SK-N-SH (cell line): ENCODE data around the gene PIK3R2. TPM values are rescaled to one million over a fixed set of nuclear protein-coding genes. Genes with fewer than 3 reads are reported as not detected.

Experiments used
- CTCF ChIA-PET: fragments of 300-600, 350-600 bp; formaldehyde crosslinking; extraction: SDS; loops from one replicate; lab custom pipeline; 2021; lab: Yijun Ruan, JAX
- POLR2A ChIA-PET: fragments of 350-600 bp; sonication (Branson Sonifier 250); formaldehyde crosslinking; extraction: SDS; loops from one replicate; lab custom pipeline; 2020; ENCODE audit warnings: antibody characterized with exemption, inconsistent platforms; lab: Yijun Ruan, JAX
- DNase-seq: peaks from one replicate; pipeline ENCODE4 v3.0.0; 2012
- H2AFZ ChIP-seq: fragments of 200-600 bp; sonication (generic); 2 replicates; pipeline ENCODE4 v1.8.1; 2016; ENCODE audit warnings: antibody characterized with exemption, mild to moderate bottlenecking, low read depth
- H3F3A ChIP-seq: fragments of 200-600 bp; sonication (generic); replicated peaks from 2 replicates; pipeline ENCODE3; 2016; ENCODE audit warnings: antibody characterized with exemption, mild to moderate bottlenecking; ENCODE audit not compliant: insufficient read depth
- H3K27ac ChIP-seq, 2 experiments: fragments of 200-500 bp in 1 of 2; fragments of 200-600 bp in 1 of 2; sonication (Bioruptor generic) in 1 of 2; sonication (generic), shearing (Covaris generic) in 1 of 2; 2 replicates each; pipeline versions ENCODE4 v1.5.1 to v1.6.1; 2014 to 2016; ENCODE audit warnings: low read depth in 2 of 2, inconsistent platforms in 1 of 2, low read length in 1 of 2, mild to moderate bottlenecking in 1 of 2, mixed read lengths in 1 of 2
- H3K27me3 ChIP-seq: fragments of 200-600 bp; sonication (generic), shearing (Covaris generic); 2 replicates; pipeline ENCODE4 v1.6.1; 2016; ENCODE audit warnings: mixed run types; ENCODE audit not compliant: insufficient read depth
- H3K36me3 ChIP-seq, 2 experiments: fragments of 200-500 bp in 1 of 2; fragments of 200-600 bp in 1 of 2; sonication (Bioruptor generic) in 1 of 2; sonication (generic) in 1 of 2; replicated peaks in 1 of 2; 2 replicates each; pipeline versions ENCODE3 to v1.5.1; 2014 to 2016; ENCODE audit warnings: low read length in 1 of 2, mild to moderate bottlenecking in 1 of 2; ENCODE audit not compliant: insufficient read depth in 2 of 2, control insufficient read depth in 1 of 2
- H3K4me1 ChIP-seq, 2 experiments: fragments of 200-500 bp in 1 of 2; fragments of 200-600 bp in 1 of 2; sonication (Bioruptor generic) in 1 of 2; sonication (generic), shearing (Covaris generic) in 1 of 2; 2 replicates each; pipeline versions ENCODE4 v1.5.1 to v1.6.1; 2014 to 2016; ENCODE audit warnings: low read depth in 1 of 2, low read length in 1 of 2, mixed run types in 1 of 2; ENCODE audit not compliant: insufficient read depth in 2 of 2, control insufficient read depth in 1 of 2
- H3K4me2 ChIP-seq: fragments of 200-600 bp; sonication (generic), shearing (Covaris generic); 2 replicates; pipeline ENCODE4 v1.6.1; 2017; ENCODE audit warnings: mixed run types
- H3K4me3 ChIP-seq, 2 experiments: fragments of 200-500 bp in 1 of 2; fragments of 200-600 bp in 1 of 2; sonication (Bioruptor generic) in 1 of 2; sonication (generic), shearing (Covaris generic) in 1 of 2; 2 replicates each; pipeline versions ENCODE4 v1.5.1 to v1.8.1; 2014 to 2016; ENCODE audit warnings: low read depth in 2 of 2, inconsistent platforms in 1 of 2, low read length in 1 of 2, mild to moderate bottlenecking in 1 of 2, mixed read lengths in 1 of 2, moderate library complexity in 1 of 2
- H3K79me2 ChIP-seq: fragments of 200-600 bp; sonication (generic); 2 replicates; pipeline ENCODE4 v1.8.1; 2017; ENCODE audit warnings: mild to moderate bottlenecking; ENCODE audit not compliant: insufficient read depth
- H3K9ac ChIP-seq: fragments of 200-600 bp; sonication (generic); 2 replicates; pipeline ENCODE4 v1.6.1; 2017; ENCODE audit warnings: mixed run types
- H3K9me2 ChIP-seq: fragments of 200-600 bp; sonication (generic); 2 replicates; pipeline ENCODE4 v1.6.1; 2017; ENCODE audit warnings: mixed run types
- H3K9me3 ChIP-seq: fragments of 200-600 bp; sonication (generic); 2 replicates; pipeline ENCODE4 v1.6.1; 2017; ENCODE audit warnings: mixed run types, mild to moderate bottlenecking, moderate library complexity
- H4K20me1 ChIP-seq: fragments of 200-600 bp; sonication (generic); 2 replicates; pipeline ENCODE4 v1.6.1; 2017; ENCODE audit warnings: mild to moderate bottlenecking, mixed run types; ENCODE audit not compliant: insufficient read depth
- ELF1 ChIP-seq: IDR thresholded peaks from 2 replicates; pipeline ENCODE4 v1.4.0; 2012
- GATA2 ChIP-seq: sonication (generic); formaldehyde crosslinking; IDR thresholded peaks from 2 replicates; pipeline ENCODE4 v1.5.0; 2020; ENCODE audit warnings: mild to moderate bottlenecking, missing genetic modification reagents
- JUND ChIP-seq: IDR thresholded peaks from 2 replicates; pipeline ENCODE4 v1.4.0; 2012
- MEF2A ChIP-seq: IDR thresholded peaks from 2 replicates; pipeline ENCODE4 v1.4.0; 2012; ENCODE audit warnings: low read depth, borderline replicate concordance
- RCOR1 ChIP-seq: fragments of 150-350 bp; IDR thresholded peaks from 2 replicates; pipeline ENCODE4 v1.6.1; 2017; ENCODE audit warnings: antibody characterized with exemption, low read length
- SIN3A ChIP-seq: IDR thresholded peaks from 2 replicates; pipeline ENCODE4 v1.6.1; 2012; ENCODE audit warnings: low read depth, mild to moderate bottlenecking, low read length, moderate library complexity, borderline replicate concordance
- TAF1 ChIP-seq: IDR thresholded peaks from 2 replicates; pipeline ENCODE4 v1.6.1; 2012; ENCODE audit warnings: low read depth, mild to moderate bottlenecking, low read length, moderate library complexity, borderline replicate concordance
- TEAD4 ChIP-seq: IDR thresholded peaks from 2 replicates; pipeline ENCODE4 v1.4.0; 2012; ENCODE audit warnings: mild to moderate bottlenecking, borderline replicate concordance; ENCODE audit not compliant: insufficient read depth
- USF2 ChIP-seq: fragments of 150-350 bp; IDR thresholded peaks from 2 replicates; pipeline ENCODE4 v1.6.1; 2017; ENCODE audit warnings: antibody characterized with exemption, low read length, low read depth, borderline replicate concordance
- YY1 ChIP-seq: IDR thresholded peaks from 2 replicates; pipeline ENCODE4 v1.4.0; 2012; ENCODE audit warnings: low read depth, mild to moderate bottlenecking
- WGBS: methylation state at CpG from one replicate; pipeline ENCODE4 v1.1.6; 2017; ENCODE audit warnings: low lambda C conversion rate; 5-methylcytosine and 5-hydroxymethylcytosine counted together
- polyA plus RNA-seq, 3 experiments: library from polyadenylated mRNA; depleted of rRNA; stranded (reverse); fragments of >200 nt; gene quantifications; 2 replicates each; pipeline ENCODE4 v1.2.3, GENCODE V29; 2012
- TF ChIP-seq, protein P1 (sequence below): IDR thresholded peaks from 2 replicates; pipeline ENCODE4 v1.6.1; 2012; ENCODE audit warnings: mild to moderate bottlenecking, low read depth, low read length, moderate library complexity
- TF ChIP-seq, protein P2 (sequence below): IDR thresholded peaks from 2 replicates; pipeline ENCODE4; 2012

Gene PIK3R2
- polyA plus RNA-seq, 1 of the 3 experiments (the other 2 are of a cell fraction) = 36.6 TPM

DNA sequence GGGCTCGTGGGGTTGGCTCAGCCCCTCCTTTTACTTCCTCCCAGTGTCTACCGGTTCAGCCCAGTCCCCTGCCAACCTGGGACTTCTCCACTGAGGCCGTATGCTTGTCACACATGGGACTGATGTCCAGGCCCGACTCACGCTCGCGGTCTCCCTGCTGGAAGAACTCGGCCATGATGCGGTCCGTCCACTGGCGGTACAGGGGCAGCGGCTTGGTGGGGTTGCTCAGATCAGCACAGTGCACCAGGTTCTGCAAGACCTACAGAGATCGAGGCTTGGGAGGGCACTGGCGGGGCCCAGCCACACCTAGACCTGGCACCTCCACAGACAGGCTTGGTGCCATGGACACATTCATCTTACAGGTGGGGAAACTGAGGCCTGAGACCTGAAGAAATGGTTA lies 58.7 kb downstream of the PIK3R2 start:
- H3K9ac ChIP-seq = no peak overlapping the region
- no peak overlapping the region for H2AFZ ChIP-seq
- H3K79me2 ChIP-seq = no peaks in the 10 kb centered on the region
- no peaks in the 10 kb centered on the region for H3F3A ChIP-seq
- CTCF ChIA-PET = interaction anchor here (2.6 kb wide), 1 partner anchor 40 kb away, joined by 11 read pairs; no protein-coding TSS in a partner anchor
- no peaks in the 10 kb centered on the region for H3K9me3 ChIP-seq
- no peak for DNase-seq
- H3K4me3 ChIP-seq = no peak overlapping the region
- no peaks in the 10 kb centered on the region for H3K27me3 ChIP-seq
- TF ChIP-seq SIN3A (no peak), TEAD4 (no peak), TAF1 (no peak), MEF2A (no peak)
- TF ChIP-seq, protein P1, sequence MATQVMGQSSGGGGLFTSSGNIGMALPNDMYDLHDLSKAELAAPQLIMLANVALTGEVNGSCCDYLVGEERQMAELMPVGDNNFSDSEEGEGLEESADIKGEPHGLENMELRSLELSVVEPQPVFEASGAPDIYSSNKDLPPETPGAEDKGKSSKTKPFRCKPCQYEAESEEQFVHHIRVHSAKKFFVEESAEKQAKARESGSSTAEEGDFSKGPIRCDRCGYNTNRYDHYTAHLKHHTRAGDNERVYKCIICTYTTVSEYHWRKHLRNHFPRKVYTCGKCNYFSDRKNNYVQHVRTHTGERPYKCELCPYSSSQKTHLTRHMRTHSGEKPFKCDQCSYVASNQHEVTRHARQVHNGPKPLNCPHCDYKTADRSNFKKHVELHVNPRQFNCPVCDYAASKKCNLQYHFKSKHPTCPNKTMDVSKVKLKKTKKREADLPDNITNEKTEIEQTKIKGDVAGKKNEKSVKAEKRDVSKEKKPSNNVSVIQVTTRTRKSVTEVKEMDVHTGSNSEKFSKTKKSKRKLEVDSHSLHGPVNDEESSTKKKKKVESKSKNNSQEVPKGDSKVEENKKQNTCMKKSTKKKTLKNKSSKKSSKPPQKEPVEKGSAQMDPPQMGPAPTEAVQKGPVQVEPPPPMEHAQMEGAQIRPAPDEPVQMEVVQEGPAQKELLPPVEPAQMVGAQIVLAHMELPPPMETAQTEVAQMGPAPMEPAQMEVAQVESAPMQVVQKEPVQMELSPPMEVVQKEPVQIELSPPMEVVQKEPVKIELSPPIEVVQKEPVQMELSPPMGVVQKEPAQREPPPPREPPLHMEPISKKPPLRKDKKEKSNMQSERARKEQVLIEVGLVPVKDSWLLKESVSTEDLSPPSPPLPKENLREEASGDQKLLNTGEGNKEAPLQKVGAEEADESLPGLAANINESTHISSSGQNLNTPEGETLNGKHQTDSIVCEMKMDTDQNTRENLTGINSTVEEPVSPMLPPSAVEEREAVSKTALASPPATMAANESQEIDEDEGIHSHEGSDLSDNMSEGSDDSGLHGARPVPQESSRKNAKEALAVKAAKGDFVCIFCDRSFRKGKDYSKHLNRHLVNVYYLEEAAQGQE = no peak
- TF ChIP-seq, all 33 proteins: peak for 0
- H4K20me1 ChIP-seq = no peaks in the 10 kb centered on the region
- H3K9me2 ChIP-seq = no peaks in the 10 kb centered on the region
- 69% methylated on average over 11 of the region's 14 CpGs for WGBS
- no peak overlapping the region for H3K4me2 ChIP-seq
- POLR2A ChIA-PET = interaction anchor here (0.6 kb wide), 1 partner anchor 81 kb away, joined by 4 read pairs; no protein-coding TSS in a partner anchor
- H3K27ac ChIP-seq = no peak overlapping the region
- H3K36me3 ChIP-seq = no peaks in the 10 kb centered on the region
- peaks cover 0 to 3% of the 10 kb centered on the region in 2 experiments; a peak in 1 of 4 replicates for H3K4me1 ChIP-seq

GRCh38 chr19:18214779-18215433 lies 61.9 kb downstream of the PIK3R2 start:
- CTCF ChIA-PET = interaction anchor here (2.7 kb wide), 1 partner anchor 37 kb away, joined by 8 read pairs; no protein-coding TSS in a partner anchor
- H3K4me1 ChIP-seq = no peaks in the 10 kb centered on the region

More at GRCh38 chr19:18214779-18215433, 61.9 kb downstream of the PIK3R2 start:
- TF ChIP-seq YY1 (no peak), JUND (no peak), USF2 (no peak), TAF1 (no peak), RCOR1 (no peak), ELF1 (no peak), GATA2 (CRISPR knock-in tag) (no peak)
- TF ChIP-seq, protein P2, sequence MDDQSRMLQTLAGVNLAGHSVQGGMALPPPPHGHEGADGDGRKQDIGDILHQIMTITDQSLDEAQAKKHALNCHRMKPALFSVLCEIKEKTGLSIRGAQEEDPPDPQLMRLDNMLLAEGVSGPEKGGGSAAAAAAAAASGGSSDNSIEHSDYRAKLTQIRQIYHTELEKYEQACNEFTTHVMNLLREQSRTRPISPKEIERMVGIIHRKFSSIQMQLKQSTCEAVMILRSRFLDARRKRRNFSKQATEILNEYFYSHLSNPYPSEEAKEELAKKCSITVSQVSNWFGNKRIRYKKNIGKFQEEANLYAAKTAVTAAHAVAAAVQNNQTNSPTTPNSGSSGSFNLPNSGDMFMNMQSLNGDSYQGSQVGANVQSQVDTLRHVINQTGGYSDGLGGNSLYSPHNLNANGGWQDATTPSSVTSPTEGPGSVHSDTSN = peak; percentile 29; the same call in 1 of the 2 replicates
- H3K4me2 ChIP-seq = no peak overlapping the region
- POLR2A ChIA-PET = no interaction called here
- H4K20me1 ChIP-seq = no peaks in the 10 kb centered on the region
- DNase-seq = no peak
- no peaks in the 10 kb centered on the region for H3F3A ChIP-seq
- no peaks in the 10 kb centered on the region for H3K79me2 ChIP-seq
- no peak overlapping the region for H3K27ac ChIP-seq
- 59% methylated on average over 7 of the region's 7 CpGs for WGBS
- H3K9ac ChIP-seq = no peak overlapping the region
- no peak overlapping the region for H3K4me3 ChIP-seq
- no peaks in the 10 kb centered on the region for H3K36me3 ChIP-seq
- H2AFZ ChIP-seq = 0 out of 2 replicates have a peak overlapping the region, but pooled peaks have one; percentile 4
- H3K9me3 ChIP-seq = no peaks in the 10 kb centered on the region
- no peaks in the 10 kb centered on the region for H3K9me2 ChIP-seq
- H3K27me3 ChIP-seq = no peaks in the 10 kb centered on the region
